Psoas muscle (tissue), 8 donors: ENCODE data around the gene ATP8A2. TPM values are rescaled to one million over a fixed set of nuclear protein-coding genes. Genes with fewer than 3 reads are reported as not detected.

Source experiments
- ATAC-seq, 4 donors: fragments of 200-7000 bp; cut with Tn5 transposase; one replicate each; pipeline ENCODE4 v1.9.1; 2020; ENCODE audit warnings: moderate library complexity in 3 of 4, mild to moderate bottlenecking in 2 of 4
- DNase-seq, 2 donors: peaks; one replicate each; pipeline ENCODE4 v3.0.0-alpha.2; 2020
- H3K27ac ChIP-seq: fragments of 200-600 bp; one replicate; pipeline ENCODE4 v1.8.0; 2022
- H3K27me3 ChIP-seq, 3 donors: fragments of 200-600 bp in 1 of 3; one replicate each; pipeline versions ENCODE4 v1.6.1 to v1.8.0; 2013 to 2022; ENCODE audit warnings: low read length in 2 of 3, mild to moderate bottlenecking in 2 of 3, moderate library complexity in 1 of 3; ENCODE audit not compliant: insufficient read depth in 3 of 3
- H3K36me3 ChIP-seq, 2 donors: fragments of 200-600 bp in 1 of 2; one replicate each; pipeline versions ENCODE4 v1.6.1 to v1.8.0; 2013 to 2022; ENCODE audit warnings: low read depth in 1 of 2, mild to moderate bottlenecking in 1 of 2, moderate library complexity in 1 of 2; ENCODE audit not compliant: insufficient read depth in 1 of 2
- H3K4me1 ChIP-seq: fragments of 200-600 bp; one replicate; pipeline ENCODE4 v1.8.0; 2022
- H3K4me3 ChIP-seq: fragments of 200-600 bp; one replicate; pipeline ENCODE4 v1.8.0; 2022; ENCODE audit warnings: mild to moderate bottlenecking
- H3K9me3 ChIP-seq: fragments of 200-600 bp; one replicate; pipeline ENCODE4 v1.8.0; 2022
- WGBS, 3 donors: extraction: QIAGEN DNeasy Blood & Tissue Kit; methylation state at CpG; one replicate each; pipeline versions ENCODE4 v1.1.6 to v1.1.7; 2013; 5-methylcytosine and 5-hydroxymethylcytosine counted together
- intact Hi-C, 2 donors: fragments of 100-400 bp; cut with DNase I; formaldehyde crosslinking; loops; one replicate each; pipeline versions ENCODE4 v1.11.0 to v1.14.2; 2022
- polyA plus RNA-seq, 3 donors: library from polyadenylated mRNA; stranded (reverse); fragments of 200-250 nt; gene quantifications; one replicate each; pipeline ENCODE4 v1.2.3, GENCODE V29; 2013
- total RNA-seq, 4 donors: library from RNA; stranded (reverse); fragmentation: NEBNext Ultra II Directional in 2 of 4; extraction: Animal tissue kit (Norgen Biotek cat#: 25700) in 2 of 4; gene quantifications; one replicate each; pipeline versions ENCODE4 v1.2.1 to v1.2.4, GENCODE V29; 2021 to 2023
- TF ChIP-seq, protein P1 (sequence below): fragments of 200-600 bp; IDR thresholded peaks from one replicate; pipeline ENCODE4 v1.8.0; 2022; ENCODE audit warnings: antibody characterized with exemption
- donor health status: healthy with polysubstance abuse.
- donor health status: DM: no; HTN: no; CAD: no; lungs with moderate emphysema.
- donor health status: Bipolar disorder and iron deficiency.
- donor health status: healthy.
- donor health status: DM: yes; HTN: yes; CAD: no.
- donor health status: DM: no; HTN: no; CAD: no.
- donor health status: DM: no; HTN: no; CAD: no.
- donor health status: DM: yes; HTN: yes; CAD: no.

ATP8A2 gene
- total and polyA plus RNA-seq, 7 donors, result 0.02 to 0.22 (median 0.04) TPM; not detected in 2

DNA sequence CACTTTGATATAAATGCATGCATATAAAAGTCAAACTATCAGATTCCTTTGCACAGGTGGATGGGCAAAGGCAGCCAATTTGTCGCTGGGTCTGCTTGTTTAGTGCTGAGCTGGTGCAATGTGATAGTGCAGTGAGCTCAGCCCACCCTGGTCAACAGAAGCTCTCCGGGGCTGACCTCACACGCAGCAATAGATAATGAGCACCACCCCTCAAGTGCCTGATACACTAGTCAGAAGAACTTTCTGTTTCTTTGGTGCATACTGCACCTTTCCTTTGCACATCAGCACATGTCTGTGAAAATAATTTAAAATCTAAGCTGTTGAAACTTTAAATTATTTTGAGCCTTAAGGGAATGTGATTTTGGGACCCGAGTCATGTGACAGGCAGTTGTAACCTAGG lies 20.2 kb downstream of the ATP8A2 start:
- no peak overlapping the region for H3K27ac ChIP-seq
- no peaks in the 10 kb centered on the region for H3K36me3 ChIP-seq
- H3K27me3 ChIP-seq, result no peaks in the 10 kb centered on the region
- no peaks in the 10 kb centered on the region for H3K9me3 ChIP-seq
- no peak overlapping the region for H3K4me3 ChIP-seq
- 36 to 48% (median 41%) methylated on average over 4 of the region's 4 CpGs for WGBS, 3 donors
- TF ChIP-seq, protein P1, sequence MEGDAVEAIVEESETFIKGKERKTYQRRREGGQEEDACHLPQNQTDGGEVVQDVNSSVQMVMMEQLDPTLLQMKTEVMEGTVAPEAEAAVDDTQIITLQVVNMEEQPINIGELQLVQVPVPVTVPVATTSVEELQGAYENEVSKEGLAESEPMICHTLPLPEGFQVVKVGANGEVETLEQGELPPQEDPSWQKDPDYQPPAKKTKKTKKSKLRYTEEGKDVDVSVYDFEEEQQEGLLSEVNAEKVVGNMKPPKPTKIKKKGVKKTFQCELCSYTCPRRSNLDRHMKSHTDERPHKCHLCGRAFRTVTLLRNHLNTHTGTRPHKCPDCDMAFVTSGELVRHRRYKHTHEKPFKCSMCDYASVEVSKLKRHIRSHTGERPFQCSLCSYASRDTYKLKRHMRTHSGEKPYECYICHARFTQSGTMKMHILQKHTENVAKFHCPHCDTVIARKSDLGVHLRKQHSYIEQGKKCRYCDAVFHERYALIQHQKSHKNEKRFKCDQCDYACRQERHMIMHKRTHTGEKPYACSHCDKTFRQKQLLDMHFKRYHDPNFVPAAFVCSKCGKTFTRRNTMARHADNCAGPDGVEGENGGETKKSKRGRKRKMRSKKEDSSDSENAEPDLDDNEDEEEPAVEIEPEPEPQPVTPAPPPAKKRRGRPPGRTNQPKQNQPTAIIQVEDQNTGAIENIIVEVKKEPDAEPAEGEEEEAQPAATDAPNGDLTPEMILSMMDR, result no peak
- DNase-seq, result no peak
- H3K4me1 ChIP-seq, result no peaks in the 10 kb centered on the region
- intact Hi-C loops, result no loop called here
- no peak for ATAC-seq

DNA sequence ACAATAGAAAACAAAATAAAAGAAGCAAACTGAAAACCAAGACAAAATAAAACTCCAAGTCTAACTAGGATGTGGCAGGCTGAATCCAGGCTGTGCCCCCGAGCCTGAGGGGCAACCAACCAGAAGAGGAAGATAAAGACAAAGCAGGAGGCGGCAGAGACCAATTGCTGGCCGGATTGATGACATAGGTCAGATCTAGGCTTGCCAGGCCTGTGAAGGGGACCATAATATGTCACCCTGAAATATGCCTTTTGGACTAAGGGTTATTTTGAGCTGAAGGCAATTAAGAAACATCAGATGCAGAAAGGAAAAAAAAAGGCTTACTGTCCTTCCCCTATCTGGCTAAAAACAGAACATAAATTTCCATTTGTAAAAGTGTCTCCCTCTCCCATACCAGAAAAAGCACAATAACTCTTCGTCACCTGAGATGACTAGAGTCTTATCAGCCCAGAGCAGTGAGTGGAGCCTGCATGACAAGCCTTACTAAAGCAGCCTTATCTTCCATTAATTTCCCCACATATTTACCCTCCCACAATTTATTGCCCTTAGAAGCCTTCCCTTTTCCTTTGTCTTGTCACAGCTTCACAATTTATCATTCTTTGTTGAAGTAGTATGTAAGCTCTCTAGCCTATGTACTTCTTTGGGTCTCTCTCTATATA lies 22.8 kb downstream of the ATP8A2 start:
- Histone ChIP-seq H3K9me3 (no peaks in the 10 kb centered on the region), H3K36me3 (no peaks in the 10 kb centered on the region), H3K4me1 (no peaks in the 10 kb centered on the region), H3K4me3 (no peak overlapping the region), H3K27me3 (peaks cover 0 to 3% (median 0%) of the 10 kb centered on the region in 3 donors), H3K27ac (no peak overlapping the region)
- intact Hi-C loops, result loop anchor here in 1 of 2 donors (5.0 kb wide), 1 partner anchor 217 kb away; no protein-coding TSS in a partner anchor
- ATAC-seq (no peak), DNase-seq (no peak)
- 64 to 82% (median 69%) methylated on average over 4 of the region's 4 CpGs for WGBS, 3 donors
- TF ChIP-seq, protein P1, result no peak

GRCh38 chr13:25397763-25398162 lies 26.0 kb downstream of the ATP8A2 start:
- intact Hi-C loops, result loop anchor here in 1 of 2 donors (5.0 kb wide), 1 partner anchor 220 kb away; no protein-coding TSS in a partner anchor
- DNase-seq, result no peak
- WGBS, 3 donors, result 61 to 78% (median 73%) methylated on average over 1 of the region's 1 CpG
- peaks cover 0 to 6% (median 3%) of the 10 kb centered on the region in 3 donors for H3K27me3 ChIP-seq
- H3K4me3 ChIP-seq, result no peak overlapping the region
- TF ChIP-seq, protein P1, result no peak
- ATAC-seq, result no peak
- no peaks in the 10 kb centered on the region for H3K4me1 ChIP-seq
- no peak overlapping the region for H3K27ac ChIP-seq
- H3K9me3 ChIP-seq, result no peaks in the 10 kb centered on the region
- no peaks in the 10 kb centered on the region for H3K36me3 ChIP-seq

GRCh38 chr13:25400925-25401324 lies 29.2 kb downstream of the ATP8A2 start:
- no peak overlapping the region for H3K27ac ChIP-seq
- peaks cover 0 to 6% (median 5%) of the 10 kb centered on the region in 3 donors for H3K27me3 ChIP-seq
- intact Hi-C loops, result no loop called here
- H3K4me1 ChIP-seq, result no peaks in the 10 kb centered on the region
- TF ChIP-seq, protein P1, result no peak
- H3K9me3 ChIP-seq, result no peaks in the 10 kb centered on the region
- H3K36me3 ChIP-seq, result no peaks in the 10 kb centered on the region
- H3K4me3 ChIP-seq, result no peak overlapping the region
- no peak for DNase-seq
- 8 to 21% (median 12%) methylated on average over 6 of the region's 6 CpGs for WGBS, 3 donors
- ATAC-seq, result no peak
